ENCODE measurements around the gene ELMOD3. TPM values are rescaled to one million over a fixed set of nuclear protein-coding genes. Genes with fewer than 3 reads are reported as not detected.
A peak's percentile ranks its signal among the peaks of the same experiment; 100 is the strongest.
"Not testable (repeated sequence)": the region's sequence is repeated elsewhere in the genome, so short reads cannot be mapped to it uniquely, and the experiment has no call there.

The ELMOD3 gene
- total and polyA plus RNA-seq, 8 donors = 3.9 to 22.9 (median 8.0) TPM

DNA sequence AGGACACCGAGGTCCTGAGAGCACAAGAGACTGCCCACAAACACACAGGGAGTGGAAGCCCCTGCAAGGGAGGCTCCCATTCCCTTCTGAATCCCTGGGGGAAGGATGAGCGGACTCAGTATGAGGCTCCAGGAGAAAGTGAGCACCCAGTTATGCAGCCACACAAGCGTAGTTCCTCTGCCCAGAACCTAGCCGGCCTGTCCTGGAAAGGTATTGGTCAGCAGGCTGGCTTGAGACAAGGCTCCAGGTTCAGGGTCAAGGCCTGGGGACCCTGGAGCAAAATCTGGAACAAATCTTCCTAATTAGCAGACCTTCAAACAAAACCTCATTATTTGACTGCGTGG is 56.8 kb downstream of the ELMOD3 start:
- ATAC-seq (no peak), DNase-seq (peak in 1 of 6 donors; percentile 24), FAIRE-seq (no peak)
- Histone ChIP-seq H3K27ac (no peak overlapping the region), H3K27me3 (no peaks in the 10 kb centered on the region), H3K4me1 (no peaks in the 10 kb centered on the region), H3K36me3 (no peaks in the 10 kb centered on the region), H3K4me3 (no peak overlapping the region), H3K9me3 (no peaks in the 10 kb centered on the region)
- intact Hi-C loops (cut with DNase I) = no loop called here
- TF ChIP-seq CTCF (IDR thresholded peaks at IDR 0.05) = no peak
- WGBS, 2 donors = 89 to 95% methylated on average over 5 of the region's 5 CpGs

DNA sequence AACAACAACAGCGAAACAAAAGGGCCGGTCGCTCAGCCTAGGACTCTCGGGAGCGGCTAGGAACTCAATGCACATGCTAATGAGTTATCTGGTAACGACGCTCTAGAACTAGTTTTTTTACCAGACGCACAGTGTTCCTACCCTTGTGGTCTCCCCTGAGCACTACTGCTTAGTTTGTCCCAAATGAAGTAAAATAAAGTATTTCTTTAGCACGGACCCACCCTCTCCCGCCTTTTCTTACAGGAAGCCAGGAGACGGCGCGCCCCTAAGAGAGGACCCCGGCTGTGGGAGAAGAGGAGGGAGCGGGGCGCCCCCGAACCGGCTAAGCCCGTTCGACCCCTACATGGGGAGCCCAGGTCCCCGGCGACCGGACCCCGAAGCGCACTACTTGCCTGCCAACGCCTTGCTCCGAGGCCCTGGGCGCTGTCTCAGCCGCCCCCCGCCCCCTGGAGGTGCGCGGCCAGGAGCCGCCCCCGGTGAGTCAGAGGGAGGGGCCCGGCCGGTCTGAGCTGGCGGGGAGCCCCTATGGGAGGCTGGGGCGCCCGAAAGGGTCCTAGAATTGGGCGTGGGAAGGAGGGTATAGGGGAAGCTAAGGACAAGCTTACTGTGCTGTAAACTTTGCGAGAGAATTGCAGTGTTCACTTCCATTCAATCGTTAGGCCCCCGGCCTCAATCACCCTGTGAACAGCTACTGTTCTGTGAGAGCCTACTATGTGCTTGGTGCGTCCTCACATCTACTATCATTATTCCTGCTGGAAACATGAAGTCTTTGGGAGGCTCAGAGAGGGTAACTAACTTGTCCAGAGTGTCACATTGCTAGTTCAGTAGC is 59.2 kb downstream of the ELMOD3 start:
- peak overlapping the region; percentile 8 to 61 (median 22) for H3K27ac ChIP-seq
- ATAC-seq (peak; percentile 57 to 74 (median 68)), FAIRE-seq (no peak), DNase-seq (peak in 4 of 6 donors; percentile 56 to 82 (median 68))
- no peak for TF ChIP-seq CTCF (IDR thresholded peaks at IDR 0.05)
- intact Hi-C loops (cut with DNase I) = no loop called here
- no peaks in the 10 kb centered on the region for H3K27me3 ChIP-seq
- H3K9me3 ChIP-seq = no peaks in the 10 kb centered on the region
- 4 to 6% methylated on average over 44 of the region's 44 CpGs for WGBS, 2 donors
- peak overlapping the region; percentile 24 to 77 (median 42) for H3K4me3 ChIP-seq
- peaks cover under 1 to 5% (median 4%) of the 10 kb centered on the region in 3 donors for H3K4me1 ChIP-seq
- no peaks in the 10 kb centered on the region for H3K36me3 ChIP-seq

GRCh38 chr2:85414421-85414759 is 59.8 kb downstream of the ELMOD3 start:
- H3K4me1 ChIP-seq = peaks cover 6 to 10% (median 9%) of the 10 kb centered on the region in 3 donors
- intact Hi-C loops (cut with DNase I); H3K27me3 ChIP-seq; H3K36me3 ChIP-seq; H3K9me3 ChIP-seq; FAIRE-seq; ATAC-seq; DNase-seq: not testable (repeated sequence)
- peak overlapping the region in 1 of 4 donors; percentile 61 for H3K27ac ChIP-seq
- peak overlapping the region in 1 of 4 donors; percentile 56 for H3K4me3 ChIP-seq
- WGBS, 2 donors = 75 to 78% methylated on average over 5 of the region's 5 CpGs

DNA sequence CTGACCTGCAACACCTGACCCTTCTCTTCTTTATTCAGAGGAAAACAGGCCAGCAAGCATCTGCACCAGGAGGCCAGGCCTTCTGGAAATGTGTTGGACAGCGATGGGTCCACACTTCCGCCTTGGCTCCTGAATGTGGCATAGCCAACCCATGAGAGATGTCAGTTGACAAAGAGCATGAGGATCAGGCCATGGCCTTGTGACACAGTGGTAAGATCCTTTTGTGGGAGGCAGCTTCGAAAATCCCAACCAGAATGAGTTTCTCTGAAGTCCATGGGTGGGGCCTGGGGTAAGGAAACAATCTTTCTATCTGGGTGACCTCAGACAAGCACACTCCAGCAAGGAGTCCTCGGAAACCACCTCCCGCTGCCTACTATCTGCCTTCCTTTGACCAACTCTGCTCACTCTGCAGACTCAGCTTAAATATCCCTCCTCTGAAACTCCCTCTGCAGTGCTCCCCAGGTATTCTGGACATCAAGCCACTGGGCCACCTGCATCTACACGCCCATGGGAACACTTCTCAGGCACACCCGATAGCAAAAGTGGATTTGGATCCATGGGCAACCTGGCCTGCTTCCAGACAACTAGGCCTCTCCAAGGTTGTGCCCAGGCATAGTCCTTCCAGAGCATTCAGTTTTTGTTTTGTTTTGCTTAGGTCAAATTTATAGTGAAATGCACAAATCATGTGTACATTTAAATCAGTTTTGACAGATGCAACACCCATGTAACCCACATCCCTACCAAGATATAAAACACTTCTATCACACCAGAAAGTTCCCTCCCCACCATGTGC is 60.4 kb downstream of the ELMOD3 start:
- Histone ChIP-seq H3K4me3 (no peak overlapping the region), H3K36me3 (no peaks in the 10 kb centered on the region), H3K27me3 (no peaks in the 10 kb centered on the region), H3K9me3 (no peaks in the 10 kb centered on the region), H3K4me1 (peaks cover 8 to 15% (median 14%) of the 10 kb centered on the region in 3 donors), H3K27ac (no peak overlapping the region)
- FAIRE-seq (no peak), ATAC-seq (no peak), DNase-seq (no peak)
- WGBS, 2 donors = 84% methylated on average over 7 of the region's 7 CpGs
- intact Hi-C loops (cut with DNase I) = no loop called here
- TF ChIP-seq CTCF (IDR thresholded peaks at IDR 0.05) = no peak

DNA sequence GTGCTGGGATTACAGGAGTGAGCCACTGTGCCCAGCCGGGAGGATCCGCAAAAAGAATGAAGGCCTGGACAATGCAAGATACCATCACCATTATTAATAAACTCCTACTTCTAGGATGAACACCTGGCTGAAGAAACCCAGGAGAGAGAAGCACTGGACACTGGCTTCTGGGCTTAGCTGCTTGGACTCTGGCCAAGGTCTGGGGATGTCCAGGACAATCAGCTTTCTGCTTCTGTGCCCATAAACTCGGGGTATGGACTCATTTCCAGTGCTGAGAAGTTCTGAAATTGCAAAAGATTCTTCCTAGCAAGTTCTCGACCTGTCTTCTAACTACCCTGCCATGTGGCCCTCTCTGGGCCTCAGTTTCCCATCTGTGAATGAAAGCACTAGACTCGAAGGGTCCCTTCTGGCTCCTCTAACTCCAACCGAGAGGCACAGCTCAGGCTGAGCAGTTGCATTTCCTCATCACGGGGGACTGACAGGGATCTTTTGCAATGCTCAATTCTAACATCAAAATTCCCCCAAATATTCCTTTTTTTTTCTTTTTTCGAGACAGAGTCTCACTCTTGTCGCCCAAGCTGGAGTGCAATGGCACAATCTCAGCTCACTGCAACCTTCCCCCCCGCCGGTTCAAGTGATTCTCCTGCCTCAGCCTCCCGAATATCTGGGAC is 61.5 kb downstream of the ELMOD3 start:
- FAIRE-seq (no peak), DNase-seq (no peak), ATAC-seq (no peak)
- no peaks in the 10 kb centered on the region for H3K9me3 ChIP-seq
- intact Hi-C loops (cut with DNase I) = no loop called here
- H3K4me3 ChIP-seq = no peak overlapping the region
- H3K27me3 ChIP-seq = no peaks in the 10 kb centered on the region
- H3K36me3 ChIP-seq = no peaks in the 10 kb centered on the region
- H3K27ac ChIP-seq = no peak overlapping the region
- TF ChIP-seq CTCF (IDR thresholded peaks at IDR 0.05) = no peak
- 77 to 84% methylated on average over 12 of the region's 12 CpGs for WGBS, 2 donors
- peaks cover 11 to 25% (median 21%) of the 10 kb centered on the region in 3 donors for H3K4me1 ChIP-seq

Measured in pancreas (tissue), 10 donors.